IMR-90 (cell line): ENCODE results near the gene KRTCAP2. TPM values are rescaled to one million over a fixed set of nuclear protein-coding genes. Genes with fewer than 3 reads are reported as not detected.
"Not testable (repeated sequence)": the region's sequence is repeated elsewhere in the genome, so short reads cannot be mapped to it uniquely, and the experiment has no call there.

Experiments used
- ATAC-seq: fragments of 200-7000 bp; cut with Tn5 transposase; 2 replicates; pipeline ENCODE4 v1.9.1; 2020; ENCODE audit warnings: low read depth, mild to moderate bottlenecking, moderate library complexity
- BruUV-seq: library from RNA; stranded (reverse); fragments of 400-500 nt; replicated peaks from 2 replicates; lab custom pipeline; 2021; lab: Mats Ljungman, UMichigan
- CTCF ChIA-PET: fragments of 300-600 bp; formaldehyde crosslinking; extraction: SDS; loops from one replicate; lab custom pipeline; 2021; ENCODE audit warnings: antibody characterized with exemption; lab: Yijun Ruan, JAX
- POLR2A ChIA-PET: fragments of 300-600 bp; sonication (Branson Sonifier 250); formaldehyde crosslinking; loops from one replicate; lab custom pipeline; 2022; ENCODE audit warnings: antibody characterized with exemption; ENCODE audit not compliant: unreplicated experiment; lab: Charles Lee
- DNase-seq: peaks from one replicate; pipeline ENCODE4 v3.0.0; 2013
- H2AFZ ChIP-seq: replicated peaks from 2 replicates; pipeline ENCODE3; 2013; ENCODE audit warnings: low read length, mild to moderate bottlenecking; ENCODE audit not compliant: poor library complexity
- H2AK5ac ChIP-seq: 2 replicates; pipeline ENCODE4 v1.6.1; 2013; ENCODE audit warnings: low read depth, low read length, inconsistent platforms
- H2AK9ac ChIP-seq: replicated peaks from 2 replicates; pipeline ENCODE3; 2013; ENCODE audit warnings: mild to moderate bottlenecking, low read depth, low read length, moderate library complexity; ENCODE audit not compliant: poor library complexity
- H2BK120ac ChIP-seq: 2 replicates; pipeline ENCODE4 v1.6.1; 2013; ENCODE audit warnings: low read depth, low read length, inconsistent platforms
- H2BK15ac ChIP-seq: 3 replicates; pipeline ENCODE4 v1.6.1; 2013; ENCODE audit warnings: low read depth, low read length, inconsistent platforms
- H2BK20ac ChIP-seq: 2 replicates; pipeline ENCODE4 v1.6.1; 2013; ENCODE audit warnings: low read depth, mild to moderate bottlenecking, inconsistent platforms, low read length, moderate library complexity
- H2BK5ac ChIP-seq: 2 replicates; pipeline ENCODE4 v1.6.1; 2013; ENCODE audit warnings: mild to moderate bottlenecking, low read depth, low read length, inconsistent platforms; ENCODE audit not compliant: poor library complexity, severe bottlenecking
- H3K14ac ChIP-seq: replicated peaks from 2 replicates; pipeline ENCODE4 v1.6.1; 2013; ENCODE audit warnings: low read depth, low read length, inconsistent platforms
- H3K18ac ChIP-seq: 2 replicates; pipeline ENCODE4 v1.6.1; 2013; ENCODE audit warnings: low read depth, low read length, control low read depth
- H3K23ac ChIP-seq: 2 replicates; pipeline ENCODE4 v1.6.1; 2013; ENCODE audit warnings: low read depth, low read length, inconsistent platforms
- H3K27ac ChIP-seq: 2 replicates; pipeline ENCODE4 v1.5.1; 2013; ENCODE audit warnings: mild to moderate bottlenecking, control low read depth, low read length; ENCODE audit not compliant: insufficient read depth
- H3K27me3 ChIP-seq: 2 replicates; pipeline ENCODE4 v1.6.1; 2013; ENCODE audit warnings: low read length; ENCODE audit not compliant: control insufficient read depth, insufficient read depth
- H3K36me3 ChIP-seq: 2 replicates; pipeline ENCODE4 v1.6.1; 2013; ENCODE audit warnings: low read length, mixed read lengths; ENCODE audit not compliant: control insufficient read depth, insufficient read depth
- H3K4ac ChIP-seq: 2 replicates; pipeline ENCODE4 v1.6.1; 2013; ENCODE audit warnings: low read depth, low read length, inconsistent platforms
- H3K4me1 ChIP-seq: 2 replicates; pipeline ENCODE4 v1.6.1; 2013; ENCODE audit warnings: low read length, mixed read lengths; ENCODE audit not compliant: control insufficient read depth, insufficient read depth
- H3K4me2 ChIP-seq: 2 replicates; pipeline ENCODE4 v1.6.1; 2013; ENCODE audit warnings: low read depth, mild to moderate bottlenecking, control low read depth, low read length, moderate library complexity
- H3K4me3 ChIP-seq: 2 replicates; pipeline ENCODE4 v1.5.1; 2013; ENCODE audit warnings: low read depth, mild to moderate bottlenecking, control low read depth, low read length, moderate library complexity; ENCODE audit not compliant: insufficient read depth
- H3K56ac ChIP-seq: 2 replicates; pipeline ENCODE4 v1.6.1; 2013; ENCODE audit warnings: low read length, inconsistent platforms; ENCODE audit not compliant: insufficient read depth; ENCODE audit errors: extremely low read depth
- H3K79me1 ChIP-seq, 2 experiments: 2 replicates each; pipeline ENCODE4 v1.6.1; 2013; ENCODE audit warnings: low read length in 2 of 2, inconsistent platforms in 1 of 2, low read depth in 1 of 2
- H3K9ac ChIP-seq: 2 replicates; pipeline ENCODE4 v1.6.1; 2013; ENCODE audit warnings: low read depth, low read length, control low read depth
- H3K9me1 ChIP-seq: 2 replicates; pipeline ENCODE4 v1.6.1; 2013; ENCODE audit warnings: low read length, inconsistent platforms; ENCODE audit not compliant: insufficient read depth
- H3K9me3 ChIP-seq: 2 replicates; pipeline ENCODE4 v1.6.1; 2013; ENCODE audit warnings: low read length; ENCODE audit not compliant: control insufficient read depth, insufficient read depth
- H4K20me1 ChIP-seq: 2 replicates; pipeline ENCODE4 v1.6.1; 2013; ENCODE audit warnings: low read length, inconsistent platforms; ENCODE audit not compliant: insufficient read depth
- H4K5ac ChIP-seq: 2 replicates; pipeline ENCODE4 v1.6.1; 2013; ENCODE audit warnings: mild to moderate bottlenecking, low read depth, low read length, control low read depth
- H4K8ac ChIP-seq, 2 experiments: 2 replicates each; pipeline ENCODE4 v1.6.1; 2013; ENCODE audit warnings: low read depth in 2 of 2, low read length in 2 of 2, control low read depth in 1 of 2, inconsistent platforms in 1 of 2
- H4K91ac ChIP-seq: 2 replicates; pipeline ENCODE4 v1.6.1; 2013; ENCODE audit warnings: low read depth, low read length, inconsistent platforms; ENCODE audit not compliant: insufficient read depth
- WGBS, 2 experiments: methylation state at CpG; one replicate each; pipeline versions ENCODE4 v1.1.5 to v1.1.7; 2013; ENCODE audit warnings: missing lambda C conversion rate in 2 of 2; ENCODE audit not compliant: insufficient read length in 1 of 2; ENCODE audit errors: extremely low coverage in 2 of 2; 5-methylcytosine and 5-hydroxymethylcytosine counted together
- dilution Hi-C: fragments of 300-500 bp; cut with HindIII; formaldehyde crosslinking; loops from one replicate; pipeline ENCODE4 v1.14.3; 2018; ENCODE audit warnings: low sequenced_read_pairs; ENCODE audit not compliant: unreplicated experiment
- in situ Hi-C: fragments of 300-500 bp; cut with MboI; formaldehyde crosslinking; loops from 3 replicates; pipeline ENCODE4 v1.14.3; 2019; ENCODE audit warnings: low sequenced_read_pairs, inconsistent platforms, mixed read lengths
- intact Hi-C: fragments of 100-400 bp; cut with micrococcal nuclease; formaldehyde crosslinking; loops from 2 replicates; pipeline ENCODE4 v1.10.0; 2022
- polyA plus RNA-seq, 3 experiments: library from polyadenylated mRNA; depleted of rRNA; stranded (reverse); fragments of >200 nt; gene quantifications; 2 replicates each; pipeline ENCODE4 v1.2.3, GENCODE V29; 2012; ENCODE audit warnings: low replicate concordance in 1 of 3
- total RNA-seq: library from RNA; depleted of rRNA; stranded (reverse); fragments of >200 nt; gene quantifications from 2 replicates; pipeline ENCODE4 v1.2.3, GENCODE V29; 2012

The KRTCAP2 gene
- total and polyA plus RNA-seq, 2 of the 4 experiments (the other 2 are of a cell fraction) = 76.7 to 232 TPM

DNA sequence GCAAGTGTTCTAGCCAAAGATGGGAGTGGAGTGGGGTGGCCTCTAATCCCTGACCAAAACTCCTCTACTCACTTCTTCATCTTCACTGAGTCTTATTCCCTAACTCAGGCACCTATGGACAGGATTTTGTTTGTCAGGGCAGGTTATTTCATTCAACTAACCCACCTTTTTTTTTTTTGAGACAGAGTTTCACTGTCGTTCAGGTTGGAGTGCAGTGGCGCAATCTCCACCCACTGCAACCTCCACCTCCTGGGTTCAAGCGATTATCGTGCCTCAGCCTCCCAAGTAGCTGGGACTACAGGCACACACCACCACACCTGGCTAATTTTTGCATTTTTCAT lies 5.0 kb downstream of the KRTCAP2 start:
- peaks cover 16% of the 10 kb centered on the region for H3K36me3 ChIP-seq
- H2BK120ac ChIP-seq, intact Hi-C loops, H4K8ac ChIP-seq, H2AK5ac ChIP-seq, H3K4ac ChIP-seq, H3K23ac ChIP-seq, POLR2A ChIA-PET, ATAC-seq, H2AFZ ChIP-seq, H3K4me1 ChIP-seq, H3K4me2 ChIP-seq, H3K14ac ChIP-seq, H3K9me3 ChIP-seq, H2BK20ac ChIP-seq, H4K20me1 ChIP-seq, H3K4me3 ChIP-seq, H2BK15ac ChIP-seq, H4K91ac ChIP-seq, BruUV-seq, H3K56ac ChIP-seq, DNase-seq, H4K5ac ChIP-seq, dilution Hi-C loops, H3K9me1 ChIP-seq, H3K27ac ChIP-seq, H2BK5ac ChIP-seq, H3K18ac ChIP-seq, H3K9ac ChIP-seq, H2AK9ac ChIP-seq, H3K27me3 ChIP-seq: not testable (repeated sequence)
- CTCF ChIA-PET = interaction anchor here (0.8 to 3.1 kb wide), 8 partner anchors 25 to 683 kb away, joined by 3 to 18 read pairs (median 5); no protein-coding TSS in a partner anchor
- no CpG with 5 or more reads among the region's 4 CpGs for WGBS, 2 experiments
- H3K79me1 ChIP-seq = peaks cover 0 to 22% of the 10 kb centered on the region in 2 experiments
- in situ Hi-C loops = loop anchor here (5.0 kb wide), 1 partner anchor 76 kb away; no protein-coding TSS in a partner anchor
